ENCODE measurements around the gene CLCN6.

DNA sequence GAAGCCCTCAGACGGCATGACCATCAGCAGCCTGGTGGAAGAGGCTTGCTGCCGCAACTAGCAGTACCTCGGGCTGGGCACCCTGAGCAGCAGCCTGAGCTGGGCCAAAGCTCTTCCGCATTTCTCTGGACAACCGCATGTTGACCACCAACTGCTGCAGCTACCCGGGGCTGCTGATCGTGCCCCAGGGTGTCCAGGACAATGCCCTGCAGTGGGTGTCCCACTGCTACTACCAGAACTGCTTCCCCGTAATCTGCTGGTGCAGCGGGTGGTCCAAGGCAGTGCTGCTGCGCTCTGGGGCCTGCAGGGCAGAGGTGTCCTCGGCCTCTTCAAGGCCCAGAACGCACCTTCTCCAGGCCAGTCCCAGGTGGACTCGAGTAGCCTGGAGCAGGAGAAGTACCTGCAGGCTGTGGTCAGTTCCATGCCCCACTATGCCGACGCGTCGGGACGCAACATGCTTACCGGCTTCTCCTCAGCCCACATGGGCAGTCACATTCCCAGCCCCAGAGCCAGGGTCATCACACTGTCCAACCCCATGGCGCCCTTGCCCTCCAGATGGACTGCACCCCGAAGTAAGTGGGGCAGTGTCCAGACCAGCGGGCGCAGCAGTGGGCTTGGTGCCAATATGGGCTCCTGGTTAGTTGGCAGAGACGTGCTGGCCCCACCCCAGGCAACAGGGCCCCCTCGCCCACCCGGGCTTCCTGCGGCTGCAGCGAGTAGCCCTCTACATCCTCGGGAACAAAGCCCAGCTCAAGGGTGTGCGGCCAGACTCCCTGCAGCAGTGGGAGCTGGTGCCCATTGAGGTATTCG is 72.3 kb downstream of the CLCN6 start:
- no peak for TF ChIP-seq POLR2A (IDR thresholded peaks at IDR 0.05)
- TF ChIP-seq, protein P1, sequence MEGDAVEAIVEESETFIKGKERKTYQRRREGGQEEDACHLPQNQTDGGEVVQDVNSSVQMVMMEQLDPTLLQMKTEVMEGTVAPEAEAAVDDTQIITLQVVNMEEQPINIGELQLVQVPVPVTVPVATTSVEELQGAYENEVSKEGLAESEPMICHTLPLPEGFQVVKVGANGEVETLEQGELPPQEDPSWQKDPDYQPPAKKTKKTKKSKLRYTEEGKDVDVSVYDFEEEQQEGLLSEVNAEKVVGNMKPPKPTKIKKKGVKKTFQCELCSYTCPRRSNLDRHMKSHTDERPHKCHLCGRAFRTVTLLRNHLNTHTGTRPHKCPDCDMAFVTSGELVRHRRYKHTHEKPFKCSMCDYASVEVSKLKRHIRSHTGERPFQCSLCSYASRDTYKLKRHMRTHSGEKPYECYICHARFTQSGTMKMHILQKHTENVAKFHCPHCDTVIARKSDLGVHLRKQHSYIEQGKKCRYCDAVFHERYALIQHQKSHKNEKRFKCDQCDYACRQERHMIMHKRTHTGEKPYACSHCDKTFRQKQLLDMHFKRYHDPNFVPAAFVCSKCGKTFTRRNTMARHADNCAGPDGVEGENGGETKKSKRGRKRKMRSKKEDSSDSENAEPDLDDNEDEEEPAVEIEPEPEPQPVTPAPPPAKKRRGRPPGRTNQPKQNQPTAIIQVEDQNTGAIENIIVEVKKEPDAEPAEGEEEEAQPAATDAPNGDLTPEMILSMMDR (IDR thresholded peaks at IDR 0.05), result no peak

All from right lobe of liver (tissue), 4 donors.